Activated T-cell treated with anti-CD3 and anti-CD28 coated beads for 48 hours (primary cell): ENCODE results near the gene DUSP16.

ENCODE experiments used
- DNase-seq: peaks from one replicate; pipeline ENCODE4 v3.0.0-alpha.2; 2020; ENCODE audit warnings: low read depth

DUSP16 gene

GRCh38 chr12:12441843-12442461 is 120.7 kb downstream of the DUSP16 start:
- peak; percentile 51 for DNase-seq

- DNase-seq: no peak
Observed at GRCh38 chr12:12441429-12441807, 121.2 kb downstream of the DUSP16 start.

- DNase-seq: no peak
Observed at GRCh38 chr12:12440784-12441428, 121.8 kb downstream of the DUSP16 start.

GRCh38 chr12:12439636-12440035 is 123.0 kb downstream of the DUSP16 start:
- peak; percentile 72 for DNase-seq

- DNase-seq: no peak
Observed at GRCh38 chr12:12436831-12437345, 125.8 kb downstream of the DUSP16 start.

GRCh38 chr12:12433203-12433731 is 129.4 kb downstream of the DUSP16 start:
- no peak for DNase-seq

GRCh38 chr12:12432364-12432763 is 130.3 kb downstream of the DUSP16 start:
- DNase-seq: no peak

GRCh38 chr12:12428961-12429657 is 133.6 kb downstream of the DUSP16 start:
- no peak for DNase-seq

GRCh38 chr12:12428047-12428446 is 134.6 kb downstream of the DUSP16 start:
- no peak for DNase-seq

GRCh38 chr12:12427568-12427967 is 135.1 kb downstream of the DUSP16 start:
- DNase-seq: no peak

GRCh38 chr12:12425616-12426015 is 137.0 kb downstream of the DUSP16 start:
- no peak for DNase-seq

- DNase-seq: no peak
Observed at GRCh38 chr12:12425001-12425400, 137.7 kb downstream of the DUSP16 start.
